CD4-positive, alpha-beta T cell treated with Interferon gamma for 1 hour (primary cell): ENCODE results near the gene COL5A1.
A peak's percentile ranks its signal among the peaks of the same experiment; 100 is the strongest.
"Not testable (repeated sequence)": the region's sequence is repeated elsewhere in the genome, so short reads cannot be mapped to it uniquely, and the experiment has no call there.

ENCODE experiments used
- DNase-seq: peaks from one replicate; pipeline ENCODE4 v3.0.0-alpha.2; 2020

Gene COL5A1

DNA sequence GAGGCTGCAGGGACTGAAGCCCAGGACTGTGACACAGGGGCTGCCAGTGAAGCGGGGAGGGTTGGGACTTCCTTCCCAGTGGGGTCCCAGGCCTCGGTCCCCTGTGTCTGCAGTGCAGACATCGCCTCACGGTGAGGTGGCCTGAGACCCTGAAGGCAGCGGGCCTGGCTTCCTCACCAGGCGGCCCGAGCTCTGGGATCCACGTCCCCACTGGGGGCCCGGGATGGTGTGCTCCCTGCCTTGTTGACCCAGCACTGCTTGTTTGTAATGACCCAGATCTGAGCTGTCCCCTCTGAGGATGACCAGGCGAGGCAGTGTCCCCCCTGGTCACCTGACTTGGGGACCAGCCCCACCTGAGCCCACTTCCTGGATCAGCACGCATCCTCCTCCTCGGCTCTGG is 53.1 kb downstream of the COL5A1 start:
- DNase-seq, result no peak

DNA sequence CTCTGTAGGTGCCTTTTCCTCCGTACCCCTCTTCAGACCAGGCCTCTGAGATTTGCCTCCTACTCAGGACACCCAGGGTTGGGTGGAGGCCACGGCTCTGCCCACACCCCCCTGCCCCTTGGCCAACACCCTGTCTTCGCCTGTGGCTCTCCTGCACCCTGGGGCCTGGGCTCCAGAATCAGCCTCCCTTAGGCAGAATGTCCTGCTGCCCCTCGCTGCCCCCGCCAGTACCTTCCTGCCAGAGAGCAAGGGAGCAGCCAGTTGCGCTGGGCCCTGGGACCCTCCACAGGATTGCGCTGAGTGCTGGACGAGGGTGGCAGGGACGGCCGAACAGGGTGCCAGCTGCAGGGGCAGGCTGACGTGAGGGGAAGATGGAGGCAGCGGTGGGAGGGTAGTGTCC is 53.5 kb downstream of the COL5A1 start:
- DNase-seq, result no peak

GRCh38 chr9:134696433-134696832 is 54.8 kb downstream of the COL5A1 start:
- DNase-seq, result no peak

GRCh38 chr9:134698111-134698510 is 56.5 kb downstream of the COL5A1 start:
- DNase-seq, result no peak

DNA sequence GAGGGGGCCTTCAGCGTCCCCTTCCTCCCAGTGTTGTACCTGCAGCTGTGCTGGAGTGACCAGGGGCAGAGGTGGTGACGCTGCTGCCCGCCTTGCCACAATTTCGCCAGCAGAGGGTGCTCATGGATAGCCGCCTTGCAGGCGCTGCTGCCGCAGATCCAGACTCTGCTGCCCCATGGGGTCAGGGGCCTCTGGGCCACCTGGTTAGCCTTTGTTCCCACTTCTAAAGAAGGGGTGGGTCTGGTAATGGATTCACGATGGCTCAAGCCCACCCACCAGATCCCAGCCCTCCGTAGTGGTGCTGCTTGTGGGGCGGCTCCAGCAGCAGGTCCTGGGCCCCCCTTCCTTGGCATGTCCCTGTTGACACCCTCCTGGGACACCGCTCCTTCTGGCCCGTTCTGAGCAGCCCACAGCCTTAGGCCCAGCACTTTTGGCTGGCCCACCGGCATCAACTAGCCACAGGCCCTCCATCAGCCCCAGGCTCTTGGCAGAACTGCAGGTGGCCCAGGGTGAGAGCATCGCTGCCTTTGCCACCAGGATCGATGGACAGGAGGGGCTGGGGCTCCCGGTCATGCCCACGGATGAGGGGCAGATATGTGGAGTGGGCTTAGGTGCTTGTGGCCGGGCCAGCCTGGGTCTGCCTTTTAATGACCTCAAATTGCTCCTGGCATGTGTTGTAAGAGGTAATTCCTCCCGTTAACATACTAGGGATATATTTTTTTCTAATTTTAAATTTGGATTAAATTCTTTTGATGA is 57.2 kb downstream of the COL5A1 start:
- peak; percentile 32 for DNase-seq

GRCh38 chr9:134699343-134699740 is 57.7 kb downstream of the COL5A1 start:
- no peak for DNase-seq

DNA sequence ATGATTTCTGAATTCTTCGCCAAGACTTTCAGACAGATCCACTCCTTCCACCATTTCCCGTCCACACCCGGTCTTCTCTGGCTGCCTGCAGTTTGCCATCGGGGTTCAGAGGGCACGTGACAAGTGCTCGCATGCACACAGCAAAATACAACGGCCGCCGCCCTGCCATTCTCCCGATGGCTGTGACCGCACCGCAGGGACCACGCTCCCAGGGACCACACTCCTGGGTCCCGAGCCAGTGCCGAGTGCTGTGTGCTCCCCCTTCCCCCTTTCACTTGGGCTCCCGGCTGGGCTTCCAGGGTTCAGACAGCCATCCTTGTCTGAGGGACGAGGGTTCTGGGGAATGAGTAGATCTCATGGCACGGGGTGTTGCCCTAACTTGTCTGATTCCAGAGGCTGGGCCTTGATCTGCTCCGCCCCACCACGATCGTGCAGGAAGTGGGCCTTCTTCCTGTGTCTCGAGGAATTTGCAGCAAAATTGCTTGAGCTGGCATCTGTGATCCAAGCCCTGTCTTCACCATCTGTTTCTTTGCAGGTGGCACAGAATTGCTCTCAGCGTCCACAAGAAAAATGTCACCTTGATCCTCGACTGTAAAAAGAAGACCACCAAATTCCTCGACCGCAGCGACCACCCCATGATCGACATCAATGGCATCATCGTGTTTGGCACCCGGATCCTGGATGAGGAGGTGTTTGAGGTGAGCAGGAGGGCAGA is 59.2 kb downstream of the COL5A1 start:
- no peak for DNase-seq

GRCh38 chr9:134701581-134702259 is 60.1 kb downstream of the COL5A1 start:
- DNase-seq, result no peak

DNA sequence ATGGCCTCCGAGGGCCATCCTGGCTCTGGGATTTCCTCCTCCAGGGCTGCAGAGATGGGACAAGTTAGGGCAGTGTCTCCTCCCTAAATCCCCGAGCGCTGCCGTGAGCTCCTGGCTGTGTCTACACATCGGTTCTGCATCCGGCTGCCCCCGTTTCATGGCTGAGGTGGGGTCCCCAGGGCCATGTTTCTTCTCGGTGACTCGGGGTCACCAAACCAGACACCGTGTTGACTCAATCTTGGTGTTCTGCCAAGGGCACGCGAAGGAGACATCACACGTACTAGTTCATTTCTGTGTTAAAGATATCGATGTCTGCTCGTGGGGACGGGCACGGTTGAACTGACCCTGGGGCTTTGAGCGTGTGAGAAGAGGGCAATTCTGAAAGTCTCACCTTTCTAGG is 60.7 kb downstream of the COL5A1 start:
- no peak for DNase-seq

DNA sequence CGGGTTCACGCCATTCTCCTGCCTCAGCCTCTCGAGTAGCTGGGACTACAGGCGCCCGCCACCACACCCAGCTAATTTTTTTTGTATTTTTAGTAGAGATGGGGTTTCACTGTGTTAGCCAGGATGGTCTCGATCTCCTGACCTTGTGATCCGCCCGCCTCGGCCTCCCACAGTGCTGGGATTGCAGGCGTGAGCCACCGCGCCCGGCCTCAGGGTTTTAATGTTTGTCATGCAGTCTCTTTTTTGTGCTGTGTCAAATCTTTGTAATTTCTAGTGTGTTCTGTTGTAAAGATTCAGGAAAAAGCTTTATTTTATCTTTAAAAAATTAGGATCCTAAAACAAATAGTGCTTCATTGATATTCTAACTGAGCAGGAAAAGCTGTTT is 62.1 kb downstream of the COL5A1 start:
- not testable (repeated sequence) for DNase-seq

DNA sequence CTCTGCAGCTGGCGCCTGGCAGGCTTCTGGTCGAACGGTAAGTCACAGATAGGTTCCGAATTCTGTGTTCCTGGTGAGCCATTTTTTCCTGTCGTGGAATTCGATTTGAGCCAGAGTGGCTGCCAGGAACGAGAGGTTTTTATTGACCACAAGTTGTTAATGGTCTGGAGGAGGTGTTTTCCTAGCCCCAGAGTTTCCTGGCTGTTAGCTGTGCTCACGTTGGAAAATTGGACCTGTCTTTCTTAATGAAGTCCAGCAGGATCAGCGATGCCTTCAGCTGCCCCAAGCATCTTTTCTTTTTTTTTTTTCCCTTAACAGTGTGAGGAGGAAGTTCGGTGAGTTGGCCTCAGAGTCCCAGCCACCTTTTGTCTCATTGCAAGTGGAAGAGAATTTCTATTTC is 62.9 kb downstream of the COL5A1 start:
- no peak for DNase-seq

DNA sequence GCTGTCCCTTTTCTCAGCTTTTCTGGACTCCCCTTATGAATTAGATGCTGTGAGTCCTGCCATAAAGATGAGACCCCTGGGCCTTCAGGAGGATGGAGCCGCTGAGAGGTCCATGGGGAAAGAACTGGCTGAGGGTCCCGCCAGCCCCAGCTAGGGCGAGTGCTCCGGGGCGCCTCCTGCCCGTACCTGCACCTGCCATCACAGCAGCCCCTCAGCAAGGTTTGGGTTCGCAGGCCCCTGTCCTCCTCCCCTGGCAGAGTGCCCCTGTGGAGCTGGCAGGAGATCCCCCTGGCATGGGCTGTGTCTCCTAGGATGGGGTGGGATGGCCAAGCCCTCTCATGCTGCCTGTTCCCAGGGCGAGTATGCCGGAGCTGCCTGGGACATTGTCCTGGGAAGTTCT is 64.2 kb downstream of the COL5A1 start:
- no peak for DNase-seq

DNA sequence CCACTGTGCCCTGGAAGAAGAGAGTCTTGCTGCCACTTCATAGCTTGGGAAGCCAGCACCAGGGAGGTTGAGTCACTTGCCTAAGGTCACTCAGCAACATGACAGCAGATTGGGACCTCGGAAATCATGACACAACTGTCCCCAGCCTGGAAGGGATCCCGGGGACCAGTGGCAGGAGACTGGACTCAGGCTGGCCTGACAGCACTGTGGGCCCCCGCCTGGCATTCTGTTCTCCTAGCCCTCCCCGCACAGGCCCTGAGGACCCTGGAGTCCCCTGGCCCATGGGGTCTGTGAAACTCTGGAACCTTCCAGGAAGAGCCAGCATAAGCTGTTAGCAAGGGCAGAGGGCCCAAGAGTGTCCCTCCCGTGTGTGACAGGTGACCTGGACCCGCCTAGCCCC is 64.9 kb downstream of the COL5A1 start:
- DNase-seq, result no peak

DNA sequence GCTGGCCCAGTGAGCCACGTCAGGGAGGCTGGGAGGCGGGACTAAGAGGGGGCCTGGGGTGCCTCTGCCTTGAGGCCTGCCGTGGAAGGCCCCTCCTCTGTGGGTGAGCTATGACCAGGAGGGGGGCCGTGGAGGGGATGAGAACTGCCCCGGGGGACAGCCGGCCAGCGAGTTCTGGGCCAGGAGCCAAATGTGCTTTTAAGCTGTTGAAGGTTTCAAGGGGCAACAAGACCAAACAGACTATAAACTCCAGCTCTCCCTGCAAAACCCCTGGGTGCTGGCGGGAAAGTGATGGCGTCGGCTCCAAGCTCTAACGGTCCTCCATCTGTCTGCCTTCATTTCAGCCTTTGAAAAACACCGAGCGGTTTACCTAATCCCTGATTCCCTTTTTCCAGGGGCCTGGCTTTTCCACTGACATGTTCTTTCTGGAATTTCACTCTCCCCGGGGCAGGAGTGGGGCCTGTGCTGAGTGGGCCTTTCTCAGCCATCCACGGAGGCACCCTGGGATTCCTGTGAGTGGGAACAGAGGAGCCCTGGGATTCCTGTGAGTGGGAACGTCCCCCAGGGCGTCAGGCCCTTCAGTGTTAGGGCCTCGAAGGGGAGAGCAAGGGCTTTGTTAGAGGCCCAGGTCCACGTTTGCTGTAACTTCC is 65.6 kb downstream of the COL5A1 start:
- DNase-seq, result no peak

- no peak for DNase-seq
These were observed 66.4 kb downstream of the COL5A1 start for GRCh38 chr9:134707731-134708671.

DNA sequence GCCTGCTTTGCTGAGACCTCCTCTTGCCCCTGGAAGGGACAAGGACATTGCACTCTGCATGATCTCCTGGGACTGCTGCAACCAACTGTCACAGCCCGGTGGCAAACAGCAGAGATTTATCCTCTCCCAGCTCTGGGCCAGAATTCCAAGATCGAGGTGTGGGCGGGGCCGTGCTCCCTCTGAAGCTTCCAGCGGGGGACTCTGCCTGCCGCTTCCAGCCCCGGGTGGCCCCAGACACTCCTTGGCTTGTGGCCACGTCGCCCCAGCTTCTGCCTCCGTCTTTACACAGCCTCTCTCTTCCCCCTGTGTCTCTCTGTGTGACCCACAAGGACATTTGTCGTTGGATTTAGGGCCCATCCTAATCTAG is 67.1 kb downstream of the COL5A1 start:
- DNase-seq, result no peak

- no peak for DNase-seq
These were observed 68.1 kb downstream of the COL5A1 start for GRCh38 chr9:134709512-134710270.

GRCh38 chr9:134710271-134710540 is 68.6 kb downstream of the COL5A1 start:
- DNase-seq, result no peak

DNA sequence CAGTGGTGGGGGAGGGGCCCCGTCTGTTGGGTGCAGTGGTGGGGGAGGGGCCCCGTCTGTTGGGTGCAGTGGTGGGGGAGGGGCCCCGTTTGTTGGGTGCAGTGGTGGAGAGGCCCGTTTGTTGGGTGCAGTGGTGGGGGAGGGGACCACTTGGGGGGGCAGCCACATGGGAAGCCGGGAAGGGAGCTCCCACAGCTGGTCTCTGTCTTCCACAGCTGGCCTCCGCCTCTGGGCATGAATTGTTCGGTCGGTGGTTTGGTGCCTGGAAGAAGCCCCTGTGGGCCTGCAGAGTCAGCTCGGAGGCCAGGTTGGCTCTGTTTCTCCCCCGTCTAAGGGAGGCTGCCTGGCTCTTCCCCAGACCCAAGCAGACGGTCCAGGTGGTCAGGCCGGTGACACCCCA is 69.3 kb downstream of the COL5A1 start:
- DNase-seq, result no peak

DNA sequence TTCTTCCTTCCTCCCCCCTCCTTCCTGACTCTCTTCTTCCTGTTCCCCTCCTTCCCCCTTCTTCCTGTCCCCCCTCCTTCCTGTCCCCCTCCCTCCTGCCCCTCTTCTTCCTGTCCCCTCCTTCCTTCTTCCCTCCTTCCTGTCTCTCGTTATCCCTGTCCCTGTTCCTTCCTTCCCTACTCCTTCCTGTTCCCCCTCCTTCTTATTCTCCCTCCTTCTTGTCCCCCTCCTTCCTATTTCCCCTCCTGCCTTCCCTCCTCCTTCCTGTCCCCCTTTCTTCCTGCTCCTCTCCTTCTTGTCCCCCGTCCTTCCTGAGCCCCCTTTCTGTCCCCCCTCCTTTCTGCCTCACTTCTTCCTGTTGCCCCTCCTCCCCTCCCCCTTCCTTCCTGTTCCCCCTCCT is 70.6 kb downstream of the COL5A1 start:
- DNase-seq, result no peak

GRCh38 chr9:134712926-134713325 is 71.3 kb downstream of the COL5A1 start:
- DNase-seq, result no peak

DNA sequence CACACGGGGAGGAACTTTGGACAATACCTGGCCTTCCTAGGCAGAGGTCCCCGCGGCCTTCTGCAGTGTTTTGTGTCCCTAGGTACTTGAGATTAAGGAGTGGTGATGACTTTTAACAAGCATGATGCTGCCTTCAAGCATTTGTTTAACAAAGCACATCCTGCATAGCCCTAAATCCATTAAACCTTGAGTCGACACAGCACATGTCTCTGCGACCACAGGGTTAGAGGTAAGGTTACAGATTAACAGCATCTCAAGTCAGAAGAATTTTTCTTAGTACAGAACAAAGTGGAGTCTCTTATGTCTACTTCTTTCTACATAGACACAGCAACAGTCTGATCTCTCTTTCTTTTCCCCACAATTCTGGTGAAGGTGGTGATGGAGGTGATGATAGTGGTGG is 73.9 kb downstream of the COL5A1 start:
- DNase-seq, result not testable (repeated sequence)
